ENCODE results near the gene NPAS3.

The NPAS3 gene

GRCh38 chr14:33359288-33359881 lies 420.7 kb downstream of the NPAS3 start:
- no peak overlapping the region for H3K27ac ChIP-seq (ENCODE audit: low read depth, low read length)
- H3K27me3 ChIP-seq (ENCODE audit: insufficient read depth, low read length), result no peaks in the 10 kb centered on the region
- H3K9ac ChIP-seq (ENCODE audit: low read depth, low read length), result no peak overlapping the region
- no peak overlapping the region for H3K4me3 ChIP-seq (ENCODE audit: low read length)
- H3K4me1 ChIP-seq (ENCODE audit: insufficient read depth, low read length), result peaks cover 31% of the 10 kb centered on the region
- WGBS, result 95% methylated on average over 7 of the region's 7 CpGs
- H3K9me3 ChIP-seq (ENCODE audit: insufficient read depth, low read depth, low read length), result no peaks in the 10 kb centered on the region
- no peaks in the 10 kb centered on the region for H3K36me3 ChIP-seq (ENCODE audit: insufficient read depth, low read length)

- no peaks in the 10 kb centered on the region for H3K36me3 ChIP-seq (ENCODE audit: insufficient read depth, low read length)
- WGBS, result 21% methylated on average over 6 of the region's 6 CpGs
- H3K4me3 ChIP-seq (ENCODE audit: low read length), result no peak overlapping the region
- peaks cover 38% of the 10 kb centered on the region for H3K4me1 ChIP-seq (ENCODE audit: insufficient read depth, low read length)
- H3K27ac ChIP-seq (ENCODE audit: low read depth, low read length), result no peak overlapping the region
- H3K9ac ChIP-seq (ENCODE audit: low read depth, low read length), result no peak overlapping the region
- H3K27me3 ChIP-seq (ENCODE audit: insufficient read depth, low read length), result no peaks in the 10 kb centered on the region
- no peaks in the 10 kb centered on the region for H3K9me3 ChIP-seq (ENCODE audit: insufficient read depth, low read depth, low read length)
Measured at GRCh38 chr14:33362934-33363333, 424.3 kb downstream of the NPAS3 start.

GRCh38 chr14:33363682-33364081 lies 425.0 kb downstream of the NPAS3 start:
- Histone ChIP-seq H3K9ac (ENCODE audit: low read depth, low read length) (no peak overlapping the region), H3K4me1 (ENCODE audit: insufficient read depth, low read length) (peaks cover 38% of the 10 kb centered on the region), H3K36me3 (ENCODE audit: insufficient read depth, low read length) (no peaks in the 10 kb centered on the region), H3K4me3 (ENCODE audit: low read length) (no peak overlapping the region), H3K9me3 (ENCODE audit: insufficient read depth, low read depth, low read length) (no peaks in the 10 kb centered on the region), H3K27ac (ENCODE audit: low read depth, low read length) (no peak overlapping the region), H3K27me3 (ENCODE audit: insufficient read depth, low read length) (no peaks in the 10 kb centered on the region)
- WGBS, result 95% methylated on average over 2 of the region's 3 CpGs

- 37% methylated on average over 4 of the region's 4 CpGs for WGBS
- Histone ChIP-seq H3K36me3 (ENCODE audit: insufficient read depth, low read length) (no peaks in the 10 kb centered on the region), H3K27ac (ENCODE audit: low read depth, low read length) (no peak overlapping the region), H3K4me1 (ENCODE audit: insufficient read depth, low read length) (peaks cover 38% of the 10 kb centered on the region), H3K27me3 (ENCODE audit: insufficient read depth, low read length) (no peaks in the 10 kb centered on the region), H3K4me3 (ENCODE audit: low read length) (no peak overlapping the region), H3K9me3 (ENCODE audit: insufficient read depth, low read depth, low read length) (no peaks in the 10 kb centered on the region), H3K9ac (ENCODE audit: low read depth, low read length) (no peak overlapping the region)
Measured at GRCh38 chr14:33364466-33364865, 425.8 kb downstream of the NPAS3 start.

- Histone ChIP-seq H3K4me1 (ENCODE audit: insufficient read depth, low read length) (peaks cover 17% of the 10 kb centered on the region), H3K4me3 (ENCODE audit: low read length) (no peak overlapping the region), H3K27me3 (ENCODE audit: insufficient read depth, low read length) (no peaks in the 10 kb centered on the region), H3K36me3 (ENCODE audit: insufficient read depth, low read length) (no peaks in the 10 kb centered on the region), H3K9me3 (ENCODE audit: insufficient read depth, low read depth, low read length) (no peaks in the 10 kb centered on the region), H3K9ac (ENCODE audit: low read depth, low read length) (no peak overlapping the region), H3K27ac (ENCODE audit: low read depth, low read length) (no peak overlapping the region)
- 98% methylated on average over 3 of the region's 3 CpGs for WGBS
Measured at GRCh38 chr14:33369041-33369440, 430.4 kb downstream of the NPAS3 start.

- no peaks in the 10 kb centered on the region for H3K27me3 ChIP-seq (ENCODE audit: insufficient read depth, low read length)
- H3K4me1 ChIP-seq (ENCODE audit: insufficient read depth, low read length), result peaks cover 7% of the 10 kb centered on the region
- no peak overlapping the region for H3K27ac ChIP-seq (ENCODE audit: low read depth, low read length)
- no peaks in the 10 kb centered on the region for H3K36me3 ChIP-seq (ENCODE audit: insufficient read depth, low read length)
- no peak overlapping the region for H3K4me3 ChIP-seq (ENCODE audit: low read length)
- H3K9ac ChIP-seq (ENCODE audit: low read depth, low read length), result no peak overlapping the region
- no peaks in the 10 kb centered on the region for H3K9me3 ChIP-seq (ENCODE audit: insufficient read depth, low read depth, low read length)
Measured at GRCh38 chr14:33369972-33370371, 431.3 kb downstream of the NPAS3 start.

GRCh38 chr14:33370426-33370825 lies 431.7 kb downstream of the NPAS3 start:
- Histone ChIP-seq H3K27ac (ENCODE audit: low read depth, low read length) (no peak overlapping the region), H3K9ac (ENCODE audit: low read depth, low read length) (no peak overlapping the region), H3K27me3 (ENCODE audit: insufficient read depth, low read length) (no peaks in the 10 kb centered on the region), H3K9me3 (ENCODE audit: insufficient read depth, low read depth, low read length) (no peaks in the 10 kb centered on the region), H3K4me3 (ENCODE audit: low read length) (no peak overlapping the region), H3K36me3 (ENCODE audit: insufficient read depth, low read length) (no peaks in the 10 kb centered on the region), H3K4me1 (ENCODE audit: insufficient read depth, low read length) (peaks cover 3% of the 10 kb centered on the region; the same call in 1 of the 2 replicates)
- 92% methylated on average over 1 of the region's 1 CpG for WGBS

GRCh38 chr14:33375196-33375595 lies 436.5 kb downstream of the NPAS3 start:
- Histone ChIP-seq H3K9ac (ENCODE audit: low read depth, low read length) (no peak overlapping the region), H3K4me3 (ENCODE audit: low read length) (no peak overlapping the region), H3K36me3 (ENCODE audit: insufficient read depth, low read length) (no peaks in the 10 kb centered on the region), H3K4me1 (ENCODE audit: insufficient read depth, low read length) (no peaks in the 10 kb centered on the region), H3K27ac (ENCODE audit: low read depth, low read length) (no peak overlapping the region), H3K9me3 (ENCODE audit: insufficient read depth, low read depth, low read length) (no peaks in the 10 kb centered on the region), H3K27me3 (ENCODE audit: insufficient read depth, low read length) (no peaks in the 10 kb centered on the region)
- no CpG with 5 or more reads among the region's 2 CpGs for WGBS

GRCh38 chr14:33375786-33376185 lies 437.1 kb downstream of the NPAS3 start:
- no peak overlapping the region for H3K9ac ChIP-seq (ENCODE audit: low read depth, low read length)
- no peak overlapping the region for H3K27ac ChIP-seq (ENCODE audit: low read depth, low read length)
- H3K4me1 ChIP-seq (ENCODE audit: insufficient read depth, low read length), result no peaks in the 10 kb centered on the region
- no peaks in the 10 kb centered on the region for H3K9me3 ChIP-seq (ENCODE audit: insufficient read depth, low read depth, low read length)
- 93% methylated on average over 3 of the region's 4 CpGs for WGBS
- H3K27me3 ChIP-seq (ENCODE audit: insufficient read depth, low read length), result no peaks in the 10 kb centered on the region
- no peak overlapping the region for H3K4me3 ChIP-seq (ENCODE audit: low read length)
- no peaks in the 10 kb centered on the region for H3K36me3 ChIP-seq (ENCODE audit: insufficient read depth, low read length)

GRCh38 chr14:33376510-33376909 lies 437.8 kb downstream of the NPAS3 start:
- WGBS, result 82% methylated on average over 3 of the region's 3 CpGs
- no peaks in the 10 kb centered on the region for H3K36me3 ChIP-seq (ENCODE audit: insufficient read depth, low read length)
- peaks cover 5% of the 10 kb centered on the region; the same call in 1 of the 2 replicates for H3K4me1 ChIP-seq (ENCODE audit: insufficient read depth, low read length)
- no peaks in the 10 kb centered on the region for H3K9me3 ChIP-seq (ENCODE audit: insufficient read depth, low read depth, low read length)
- H3K27ac ChIP-seq (ENCODE audit: low read depth, low read length), result no peak overlapping the region
- no peak overlapping the region for H3K9ac ChIP-seq (ENCODE audit: low read depth, low read length)
- no peak overlapping the region for H3K4me3 ChIP-seq (ENCODE audit: low read length)
- no peaks in the 10 kb centered on the region for H3K27me3 ChIP-seq (ENCODE audit: insufficient read depth, low read length)

- 93% methylated on average over 2 of the region's 2 CpGs for WGBS
- no peaks in the 10 kb centered on the region for H3K9me3 ChIP-seq (ENCODE audit: insufficient read depth, low read depth, low read length)
Measured at GRCh38 chr14:33377596-33378390, 439.1 kb downstream of the NPAS3 start.

More at GRCh38 chr14:33377596-33378390, 439.1 kb downstream of the NPAS3 start:
- Histone ChIP-seq H3K27ac (ENCODE audit: low read depth, low read length) (no peak overlapping the region), H3K4me1 (ENCODE audit: insufficient read depth, low read length) (peaks cover 13% of the 10 kb centered on the region; the same call in 1 of the 2 replicates), H3K36me3 (ENCODE audit: insufficient read depth, low read length) (no peaks in the 10 kb centered on the region), H3K9ac (ENCODE audit: low read depth, low read length) (no peak overlapping the region), H3K27me3 (ENCODE audit: insufficient read depth, low read length) (no peaks in the 10 kb centered on the region), H3K4me3 (ENCODE audit: low read length) (no peak overlapping the region)

All from HUES64 (cell line).